CD4-positive, alpha-beta T cell treated with Interleukin-4 for 4 hours (primary cell): ENCODE data around the gene MALSU1.

Source experiments
- DNase-seq: peaks from one replicate; pipeline ENCODE4 v3.0.0-alpha.2; 2020

MALSU1 gene

DNA sequence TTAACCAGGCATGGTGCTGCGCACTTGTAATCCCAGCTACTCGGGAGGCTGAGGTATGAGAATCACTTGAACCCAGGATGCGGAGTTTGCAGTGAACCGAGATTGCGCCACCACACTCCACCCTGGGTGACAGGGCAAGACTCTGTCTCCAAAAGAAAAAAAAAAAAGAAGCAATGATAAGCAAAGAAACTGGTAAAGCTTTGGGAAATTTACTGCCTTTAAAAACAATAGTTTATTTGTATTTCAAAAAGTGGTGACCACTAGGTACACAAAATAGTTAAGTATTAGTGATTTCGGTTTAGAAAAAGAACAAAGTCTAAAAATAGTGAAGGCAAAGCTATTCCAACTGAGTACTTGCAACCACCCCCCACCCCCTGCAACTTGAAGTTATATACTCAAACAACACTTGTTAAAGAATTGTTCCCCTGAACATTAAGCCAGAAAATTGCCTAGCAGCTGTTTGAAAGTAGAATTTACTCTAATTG, 37.7 kb downstream of the MALSU1 start:
- no peak for DNase-seq

DNA sequence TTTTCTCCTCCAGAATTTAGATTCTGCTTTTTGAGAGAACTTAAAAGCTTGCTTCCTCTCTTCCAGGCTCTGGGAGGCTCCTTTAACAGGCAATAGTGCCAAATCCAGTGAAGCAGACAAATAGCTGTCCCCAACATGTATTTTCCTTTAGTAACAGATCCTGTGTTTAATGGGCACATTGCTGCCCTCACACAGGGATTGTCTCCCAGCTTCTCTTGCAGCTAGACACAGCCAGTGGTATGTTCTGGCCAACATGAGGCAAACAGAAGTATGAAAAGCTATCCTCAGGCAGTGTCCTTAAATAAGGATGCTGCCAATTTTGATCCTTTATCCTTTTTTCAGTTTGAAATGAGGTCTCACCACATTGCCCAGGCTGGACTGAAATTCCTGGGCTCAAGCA, 38.2 kb downstream of the MALSU1 start:
- no peak for DNase-seq

- no peak for DNase-seq
These were observed 39.3 kb downstream of the MALSU1 start for GRCh38 chr7:23338439-23338838.

DNA sequence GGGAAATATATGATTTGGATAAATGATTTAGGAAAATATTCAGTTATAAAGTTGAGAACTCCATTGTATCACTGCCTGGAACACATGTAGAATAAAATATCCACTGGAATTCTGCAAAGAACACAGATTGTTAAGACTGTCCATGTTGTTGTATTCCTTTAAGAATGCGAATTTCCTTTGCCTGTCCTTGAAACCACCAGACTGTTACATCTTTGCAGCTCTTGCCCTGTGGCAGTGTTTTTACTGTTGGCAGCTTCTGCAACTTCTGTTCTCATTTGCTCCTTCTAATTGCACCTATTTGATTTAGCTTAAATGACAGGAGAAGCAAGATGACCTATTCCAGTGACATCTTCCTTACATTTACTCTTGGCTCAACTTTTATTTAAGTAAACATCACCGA, 39.7 kb downstream of the MALSU1 start:
- no peak for DNase-seq

DNA sequence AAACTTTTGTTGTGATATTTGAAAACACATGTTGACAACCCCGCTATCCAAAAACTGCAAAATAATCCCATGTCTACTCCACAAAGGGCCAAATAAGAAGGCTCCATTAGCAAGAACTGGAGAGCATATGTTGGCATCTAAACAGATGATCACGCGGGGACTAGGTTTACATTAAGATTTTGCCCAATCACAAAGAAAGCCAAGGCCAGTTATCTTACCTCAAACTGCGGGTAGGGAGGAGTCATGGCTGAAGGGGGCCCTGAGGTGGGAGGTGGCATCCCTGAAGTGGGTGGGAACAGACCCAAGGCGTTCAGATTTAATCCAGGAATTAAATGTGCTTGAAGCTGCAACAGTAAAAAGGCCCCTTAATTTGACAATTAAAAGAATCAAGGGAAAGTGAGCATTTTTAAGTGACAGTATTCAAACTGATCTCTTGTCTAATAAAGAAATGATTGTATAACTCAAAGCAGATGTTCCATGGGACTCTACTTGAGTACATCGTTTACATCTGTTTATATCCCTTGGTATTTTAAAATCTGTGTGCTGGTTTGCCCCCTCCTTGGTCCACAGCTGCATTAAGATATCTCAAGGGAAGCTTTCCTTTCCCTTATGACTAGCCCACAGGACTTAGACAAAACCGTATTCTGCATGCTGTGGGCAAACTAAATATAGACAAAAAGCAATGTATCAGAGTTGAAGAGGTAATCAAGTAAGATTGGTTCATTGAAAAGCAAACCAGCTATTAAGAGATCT, 42.9 kb downstream of the MALSU1 start:
- no peak for DNase-seq

- DNase-seq: no peak
These were observed 44.0 kb downstream of the MALSU1 start for GRCh38 chr7:23343102-23343501.

- no peak for DNase-seq
These were observed 44.8 kb downstream of the MALSU1 start for GRCh38 chr7:23343806-23344475.

- DNase-seq: no peak
These were observed 46.5 kb downstream of the MALSU1 start for GRCh38 chr7:23345601-23346000.

GRCh38 chr7:23346316-23346715, 47.2 kb downstream of the MALSU1 start:
- peak; percentile 18 for DNase-seq

DNA sequence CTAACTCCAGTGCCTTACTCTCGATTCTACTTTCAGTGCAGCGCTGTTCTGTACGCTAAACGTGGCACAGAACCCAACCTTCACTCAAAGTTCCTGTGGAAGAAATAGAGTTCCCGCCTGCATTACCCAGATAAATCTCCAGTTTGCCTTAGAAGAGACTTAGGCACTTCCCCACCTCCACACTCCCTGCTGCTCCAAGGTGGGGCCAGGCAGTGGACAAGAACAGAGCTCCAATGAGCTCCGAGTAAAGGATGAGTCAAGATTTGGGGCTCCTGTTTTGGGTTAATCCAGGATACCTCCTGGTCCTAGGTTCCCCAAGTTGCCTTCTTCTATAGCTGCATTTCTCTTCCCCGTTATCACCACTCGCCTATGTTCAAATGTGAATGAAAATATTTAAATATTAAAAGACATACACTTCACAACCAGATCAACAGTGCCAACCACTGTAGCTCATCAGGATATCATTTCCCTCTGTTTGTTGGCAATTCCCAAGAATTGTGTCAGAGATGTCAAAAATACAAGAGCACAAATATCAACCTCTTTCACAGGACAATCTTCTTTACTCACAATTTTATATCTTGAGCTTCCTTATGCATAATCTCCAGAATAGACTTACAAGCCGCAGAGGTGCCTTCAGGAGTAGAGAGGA, 48.0 kb downstream of the MALSU1 start:
- DNase-seq: no peak

GRCh38 chr7:23347682-23348180, 48.6 kb downstream of the MALSU1 start:
- no peak for DNase-seq

GRCh38 chr7:23349484-23350157, 50.5 kb downstream of the MALSU1 start:
- no peak for DNase-seq

GRCh38 chr7:23350466-23350865, 51.3 kb downstream of the MALSU1 start:
- no peak for DNase-seq

- no peak for DNase-seq
These were observed 54.0 kb downstream of the MALSU1 start for GRCh38 chr7:23353172-23353571.

GRCh38 chr7:23356168-23356567, 57.0 kb downstream of the MALSU1 start:
- DNase-seq: no peak

DNA sequence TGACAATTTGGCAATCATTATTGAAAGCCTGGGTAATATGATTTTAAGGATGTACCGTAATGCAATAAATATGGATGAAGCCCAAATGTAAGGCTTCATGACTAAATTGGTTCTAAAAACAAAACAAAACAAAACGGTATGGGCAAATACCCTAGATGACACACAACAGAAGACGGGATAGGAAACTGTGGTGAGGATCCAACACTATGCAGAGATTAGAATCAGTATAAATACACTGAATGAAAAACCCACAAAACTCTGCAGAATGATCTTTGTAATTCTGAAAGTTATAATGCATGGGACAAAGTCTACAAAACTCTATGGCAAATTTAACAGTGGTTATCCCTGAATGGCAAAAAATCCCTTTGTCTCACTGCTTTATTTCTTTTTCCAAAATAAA, 57.6 kb downstream of the MALSU1 start:
- DNase-seq: peak; percentile 35

DNA sequence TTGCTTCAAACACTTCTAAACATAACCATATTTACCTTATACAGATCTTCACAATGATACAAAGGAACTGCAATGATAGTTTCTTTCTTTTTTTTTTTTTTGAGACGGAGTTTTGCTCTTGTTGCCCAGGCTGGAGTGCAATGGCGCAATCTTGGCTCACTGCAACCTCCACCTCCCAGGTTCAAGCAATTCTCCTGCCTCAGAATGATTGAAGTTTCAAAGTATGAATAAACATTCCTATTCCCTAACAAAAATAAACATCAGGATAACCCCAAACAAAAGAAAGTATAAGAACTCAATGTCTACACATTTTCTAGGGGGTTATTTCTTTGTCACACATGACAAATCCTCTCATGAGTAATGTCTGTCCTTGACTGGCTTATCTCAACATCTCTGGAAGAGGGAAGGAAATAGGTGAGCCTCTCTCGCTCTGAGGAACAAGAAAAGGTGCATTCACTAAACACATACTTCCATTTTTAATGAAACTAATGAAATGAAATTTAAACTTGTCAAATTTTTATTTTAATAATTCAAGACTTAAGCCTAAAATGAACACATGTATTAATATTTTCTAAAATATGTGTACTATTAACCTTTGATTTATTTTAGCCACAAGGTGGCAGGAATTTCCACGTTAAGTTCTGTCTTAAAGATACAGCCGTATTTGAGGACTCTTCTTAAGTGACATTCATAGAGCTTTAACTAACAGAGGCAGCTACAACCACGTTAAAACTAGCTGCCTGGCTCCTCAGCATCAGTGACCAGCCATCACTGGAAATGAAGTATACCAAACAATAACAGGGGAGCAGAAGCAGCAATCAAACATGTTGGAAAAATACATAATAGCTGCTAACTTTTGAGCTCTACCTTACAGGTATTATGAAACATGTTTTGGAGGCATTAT, 58.3 kb downstream of the MALSU1 start:
- DNase-seq: peak; percentile 15

GRCh38 chr7:23358152-23358674, 59.1 kb downstream of the MALSU1 start:
- no peak for DNase-seq
